Subcutaneous preadipocyte (primary cell): Measurements from ENCODE around the gene MPP1. TPM values are rescaled to one million over a fixed set of nuclear protein-coding genes. Genes with fewer than 3 reads are reported as not detected.

Source experiments
- small RNA-seq: library from RNA; depleted of rRNA; stranded (forward); fragments of <200 nt; gene quantifications from one replicate; pipeline ENCODE3, GENCODE V24; 2012
- total RNA-seq: library from RNA; depleted of rRNA; stranded (reverse); fragments of >200 nt; gene quantifications from 2 replicates; pipeline ENCODE4 v1.2.3, GENCODE V29; 2012

The MPP1 gene
- 9.8 and 18.0 TPM in 2 replicates for total RNA-seq

DNA sequence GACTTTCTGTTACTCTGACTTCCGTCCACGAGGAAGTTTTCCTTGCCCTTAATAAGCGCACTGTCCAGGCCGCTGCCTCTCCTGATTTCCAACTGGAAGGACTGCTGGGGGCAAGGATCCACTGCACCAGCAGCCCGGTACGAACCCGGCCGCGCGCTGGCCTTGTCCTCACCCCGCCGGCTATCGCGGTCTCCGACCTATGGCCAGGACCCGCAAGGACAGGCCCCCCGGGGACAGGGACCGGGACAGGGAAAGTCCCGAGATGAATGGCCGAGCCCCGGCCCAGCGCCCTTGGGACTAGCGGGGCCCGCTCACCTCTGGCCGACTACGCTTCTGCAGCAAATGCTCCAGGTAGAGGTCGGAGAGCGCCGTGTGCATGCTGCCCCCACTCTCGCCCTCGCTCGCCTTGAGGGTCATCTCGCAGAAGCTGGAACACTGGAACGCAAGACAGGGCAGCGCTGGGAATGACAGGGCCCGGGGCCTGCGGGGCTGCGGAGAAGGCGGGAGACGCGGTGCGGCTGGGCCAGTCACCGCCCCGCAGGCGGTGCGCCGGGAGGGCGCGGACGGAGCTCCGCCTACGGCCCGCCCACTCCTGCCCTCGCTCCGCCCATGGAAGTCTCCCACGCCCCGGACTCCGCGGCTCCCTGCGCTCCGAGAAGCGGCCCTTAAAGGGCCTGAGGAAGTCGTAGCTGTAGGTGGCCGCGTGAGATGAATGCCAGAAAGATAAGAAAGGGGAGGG is at the start of gene MPP1:
TSS of gene MPP1 (minus strand) at position 529 of the 739 bp plus-strand sequence. CDS start at position 417, 112 bp downstream.

DNA sequence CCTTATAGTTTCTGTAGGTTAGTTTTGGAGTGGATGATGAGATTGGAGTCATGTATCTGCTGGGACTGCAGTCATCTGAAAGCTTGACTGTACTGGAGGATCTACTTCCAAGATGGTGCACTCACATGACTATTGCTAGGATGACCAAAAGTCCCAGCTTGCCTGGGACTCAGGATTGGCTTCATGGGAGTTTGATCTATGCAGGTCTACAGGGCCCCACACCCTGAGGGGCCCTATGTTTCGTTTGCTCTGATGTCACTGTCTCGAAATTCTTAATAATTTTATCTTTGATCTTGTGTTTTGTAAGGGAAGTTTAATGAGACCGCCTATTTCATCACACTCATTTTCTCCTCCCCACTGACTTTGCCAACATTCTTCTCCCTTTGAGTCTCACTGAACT is 29.3 kb upstream of the MPP1 start, which contains the start of gene SMIM9:
TSS of gene SMIM9 (minus strand) at position 101 of the 400 bp plus-strand sequence. CDS start 3,806 bp downstream, outside the sequence.

DNA sequence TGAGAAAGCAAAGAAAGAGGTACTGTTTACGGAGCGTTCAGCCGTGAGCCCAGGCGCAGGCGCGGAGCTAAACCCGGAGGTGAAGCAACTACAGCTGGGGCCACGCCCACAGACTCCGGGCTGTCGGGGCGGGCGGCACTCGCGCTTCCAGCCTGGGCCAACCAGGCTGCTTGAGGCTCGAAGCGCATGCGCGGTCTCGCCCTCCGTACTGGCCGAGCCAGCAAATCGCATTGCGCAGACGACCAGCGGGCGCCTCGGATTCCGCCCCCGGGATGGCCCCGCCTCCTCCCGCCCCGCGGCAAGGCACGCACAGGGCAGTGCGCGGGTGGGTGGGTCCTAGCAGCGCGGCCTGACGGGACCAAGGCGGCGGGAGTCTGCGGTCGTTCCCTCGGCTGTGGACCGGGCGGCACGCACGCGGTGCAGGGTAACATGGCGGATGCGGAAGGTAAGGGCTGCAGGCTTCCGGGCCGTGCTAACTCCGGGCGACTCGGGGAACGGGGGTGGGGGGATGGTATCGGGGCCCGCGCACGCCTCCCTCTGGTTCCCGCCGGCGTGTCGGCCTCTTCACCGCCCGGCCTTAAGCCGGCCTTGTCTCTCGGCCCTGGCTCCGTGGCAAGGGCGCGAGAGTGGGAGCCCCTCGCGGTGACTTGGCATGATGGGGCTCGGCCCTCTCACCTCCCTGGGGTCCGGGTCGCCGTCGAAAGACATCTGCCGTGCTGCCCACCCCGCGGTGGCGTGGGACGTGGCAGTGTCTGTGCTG is 42.6 kb downstream of the MPP1 start, which contains the start of gene DKC1:
TSS of gene DKC1 (plus strand) at position 328 of the 760 bp plus-strand sequence. CDS start at position 430, 102 bp downstream.

GRCh38 chrX:154750301-154751202 is 54.7 kb downstream of the MPP1 start, which contains the start of gene GAB3:
GAB3 (minus strand) TSS chrX:154751077; CDS start chrX:154751025, 52 bp downstream.

Small RNAs within 50 kb of the gene (small RNA-seq; reads per million reads assigned to genes)
- gene SNORA36A = not detected

Other genes starting within 250 kb of the MPP1 start
- not detected in 2 replicates for gene CTAG1A, start 220.4 kb downstream of the MPP1 start, total RNA-seq
- not detected in 2 replicates for gene CTAG1B, start 186.2 kb downstream of the MPP1 start, total RNA-seq
- gene CTAG2, start 151.9 kb downstream of the MPP1 start, total RNA-seq = not detected in 2 replicates
- gene GAB3, start 54.4 kb downstream of the MPP1 start, total RNA-seq = 10.4 and 27.9 TPM in 2 replicates
- gene DKC1, start 42.6 kb downstream of the MPP1 start, total RNA-seq = 48.5 and 60.4 TPM in 2 replicates
- not detected in 2 replicates for gene SMIM9, start 29.2 kb upstream of the MPP1 start, total RNA-seq
- gene F8A1, start 80.9 kb upstream of the MPP1 start, total RNA-seq = 4.8 and 5.1 TPM in 2 replicates
- gene F8, start 217.2 kb upstream of the MPP1 start, total RNA-seq = 3.7 and 7.3 TPM in 2 replicates
- gene FUNDC2, start 221.4 kb upstream of the MPP1 start, total RNA-seq = 28.7 and 45.9 TPM in 2 replicates